ENCODE measurements around the gene ATP8B1.

ATP8B1 gene

DNA sequence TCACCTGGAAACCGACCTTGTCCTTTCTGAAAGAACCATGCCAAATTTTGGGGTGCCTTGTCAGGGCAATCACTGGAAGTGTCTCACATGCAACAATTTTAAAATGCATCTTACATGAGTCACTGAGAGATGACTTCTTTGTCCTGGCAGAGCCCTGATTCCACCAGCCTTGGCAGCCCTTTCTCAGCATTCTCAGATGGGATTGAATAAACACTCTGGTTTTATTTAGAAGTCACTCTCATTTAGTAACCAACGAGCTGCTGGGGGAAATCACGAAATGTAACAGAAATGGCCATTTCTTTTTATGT, 3.8 kb upstream of the ATP8B1 start:
- H3K27me3 Mint-ChIP-seq: peaks cover 28% of the 10 kb centered on the region
- no peak overlapping the region for H3K27ac Mint-ChIP-seq
- no peak overlapping the region for H3K4me3 Mint-ChIP-seq
- H3K36me3 Mint-ChIP-seq: peaks cover 5% of the 10 kb centered on the region
- peaks cover 4% of the 10 kb centered on the region for H3K9me3 Mint-ChIP-seq (ENCODE audit: low read depth)
- H3K4me1 Mint-ChIP-seq (ENCODE audit: low read depth): peaks cover 3% of the 10 kb centered on the region

DNA sequence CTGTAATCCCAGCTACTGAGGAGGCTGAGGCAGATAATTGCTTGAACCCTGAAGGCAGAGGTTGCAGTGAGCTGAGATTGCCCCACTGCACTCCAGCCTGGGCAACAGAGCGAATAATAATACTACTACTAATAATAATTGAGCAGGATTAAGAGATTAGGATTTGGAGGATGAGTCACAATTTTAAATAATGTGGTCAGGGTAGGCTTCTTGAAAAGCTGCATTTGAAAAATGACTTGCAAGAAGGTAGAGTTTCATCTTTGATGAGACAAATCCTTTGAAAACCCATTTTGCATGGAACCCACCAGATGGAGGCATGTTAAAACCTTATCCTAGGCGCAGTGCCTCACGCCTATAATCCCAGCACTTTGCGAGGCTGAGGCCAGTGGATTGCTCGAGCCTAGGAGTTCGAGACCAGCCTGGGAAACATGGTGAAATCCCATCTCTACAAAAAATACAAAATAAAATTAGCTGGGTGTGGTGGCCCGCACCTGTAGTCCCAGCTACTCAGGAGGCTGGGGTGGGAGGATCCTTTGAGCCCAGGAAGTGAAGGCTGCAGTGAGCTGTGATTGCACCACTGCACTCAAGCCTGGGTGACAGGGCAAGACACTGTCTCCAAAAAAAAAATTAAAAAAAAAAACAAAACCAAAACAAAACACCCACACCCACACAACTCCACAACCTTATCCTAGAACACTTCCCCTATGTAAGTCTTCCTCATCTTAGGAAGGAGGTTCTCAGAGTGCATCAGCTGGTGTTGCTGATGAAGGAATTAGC, 3.3 kb upstream of the ATP8B1 start:
- no peak overlapping the region for H3K27ac Mint-ChIP-seq
- peaks cover 2% of the 10 kb centered on the region for H3K36me3 Mint-ChIP-seq
- H3K4me1 Mint-ChIP-seq (ENCODE audit: low read depth): peaks cover 8% of the 10 kb centered on the region
- H3K27me3 Mint-ChIP-seq: peaks cover 31% of the 10 kb centered on the region
- H3K9me3 Mint-ChIP-seq (ENCODE audit: low read depth): peaks cover 2% of the 10 kb centered on the region
- H3K4me3 Mint-ChIP-seq: no peak overlapping the region

DNA sequence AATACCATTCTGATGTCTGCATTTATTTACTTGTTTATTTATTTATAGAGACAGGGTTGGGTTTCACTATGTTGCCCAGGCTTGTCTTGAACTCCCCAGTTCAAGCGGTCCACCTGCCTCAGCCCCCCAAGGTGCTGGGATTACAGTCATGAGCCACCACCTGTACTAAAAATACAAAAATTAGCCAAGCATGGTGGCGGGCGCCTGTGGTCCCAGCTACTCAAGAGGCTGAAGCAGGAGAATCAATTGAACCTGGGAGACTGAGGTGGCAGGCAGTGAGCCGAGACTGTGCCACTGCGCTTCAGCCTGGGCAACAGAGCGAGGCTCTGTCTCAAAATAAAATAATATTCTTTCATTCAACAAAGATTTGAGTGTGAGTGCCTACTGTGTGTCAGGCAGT, 2.0 kb upstream of the ATP8B1 start:
- peaks cover 11% of the 10 kb centered on the region for H3K4me1 Mint-ChIP-seq (ENCODE audit: low read depth)
- H3K36me3 Mint-ChIP-seq: no peaks in the 10 kb centered on the region
- H3K9me3 Mint-ChIP-seq (ENCODE audit: low read depth): no peaks in the 10 kb centered on the region
- peaks cover 38% of the 10 kb centered on the region for H3K27me3 Mint-ChIP-seq
- H3K27ac Mint-ChIP-seq: no peak overlapping the region
- H3K4me3 Mint-ChIP-seq: no peak overlapping the region

DNA sequence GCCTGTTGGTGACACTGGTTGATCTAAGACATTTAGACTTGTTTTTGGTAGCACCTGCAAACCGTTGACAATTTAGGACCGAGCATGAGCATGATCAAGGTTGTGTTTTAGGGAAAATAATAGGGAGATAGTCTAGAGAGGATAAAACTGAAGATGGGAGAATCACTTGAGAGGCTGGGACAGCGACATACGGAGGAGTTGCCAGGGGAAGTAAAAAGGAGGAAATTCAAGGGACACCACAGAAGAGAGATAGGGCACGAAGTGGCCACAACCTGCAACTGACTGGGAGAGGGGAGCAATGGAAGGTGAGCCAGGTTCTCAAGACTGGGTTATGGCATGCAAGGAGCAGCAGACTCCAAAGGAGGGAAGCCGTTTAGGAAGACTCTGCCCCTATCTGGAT, 1.4 kb upstream of the ATP8B1 start:
- H3K4me1 Mint-ChIP-seq (ENCODE audit: low read depth): peaks cover 11% of the 10 kb centered on the region
- no peak overlapping the region for H3K27ac Mint-ChIP-seq
- no peak overlapping the region for H3K4me3 Mint-ChIP-seq

DNA sequence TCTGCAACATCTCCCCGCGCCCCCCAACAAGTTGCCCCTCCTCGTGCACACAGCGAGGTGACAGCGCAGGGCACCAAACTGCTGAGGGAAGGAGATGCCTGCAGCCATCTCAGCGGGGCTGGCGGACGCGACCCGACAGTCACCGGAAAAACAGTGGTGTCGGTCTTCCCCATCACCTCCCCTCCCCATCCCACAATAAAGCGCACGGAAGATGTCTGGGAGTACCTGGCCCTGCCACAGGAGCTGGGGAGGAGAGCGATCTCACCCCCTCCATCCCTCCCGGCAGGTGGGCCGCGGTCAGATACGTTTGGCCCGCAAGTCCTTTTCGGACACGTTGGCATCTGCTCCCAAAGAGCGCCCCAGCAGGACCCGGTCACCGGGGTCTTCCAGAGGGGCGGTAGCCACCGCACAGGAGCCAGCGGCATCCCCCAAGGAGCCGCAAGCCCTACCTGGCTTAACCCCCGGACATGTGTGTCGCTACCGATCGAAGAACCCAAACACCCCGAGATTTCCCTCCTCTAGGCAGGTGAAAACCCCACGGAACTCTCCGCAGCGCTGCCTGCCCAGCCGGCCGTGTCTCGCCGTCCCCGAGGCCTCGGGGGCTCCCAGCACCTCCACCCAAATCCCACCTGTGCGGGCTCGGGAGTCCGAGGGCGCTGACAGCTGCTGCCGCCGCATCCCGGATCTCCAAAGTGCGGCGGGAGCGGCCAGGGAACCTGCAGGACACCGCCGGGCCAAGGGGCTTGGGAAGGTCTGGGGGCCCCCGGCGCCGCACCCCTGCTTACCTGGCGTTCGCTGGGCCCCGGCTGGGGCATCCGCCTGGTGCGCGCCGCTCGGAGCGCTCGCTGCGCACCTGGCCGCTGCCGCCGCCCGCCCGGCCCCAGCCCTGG, 657 bp downstream of the ATP8B1 start:
- Mint-ChIP-seq H3K27me3 (peaks cover 36% of the 10 kb centered on the region), H3K4me1 (ENCODE audit: low read depth) (peaks cover 11% of the 10 kb centered on the region), H3K36me3 (no peaks in the 10 kb centered on the region), H3K4me3 (peak overlapping the region; percentile 71), H3K9me3 (ENCODE audit: low read depth) (no peaks in the 10 kb centered on the region), H3K27ac (no peak overlapping the region)

More for the DNA sequence above, 1.4 kb upstream of the ATP8B1 start:
- H3K36me3 Mint-ChIP-seq: no peaks in the 10 kb centered on the region
- H3K9me3 Mint-ChIP-seq (ENCODE audit: low read depth): no peaks in the 10 kb centered on the region
- H3K27me3 Mint-ChIP-seq: peaks cover 42% of the 10 kb centered on the region

DNA sequence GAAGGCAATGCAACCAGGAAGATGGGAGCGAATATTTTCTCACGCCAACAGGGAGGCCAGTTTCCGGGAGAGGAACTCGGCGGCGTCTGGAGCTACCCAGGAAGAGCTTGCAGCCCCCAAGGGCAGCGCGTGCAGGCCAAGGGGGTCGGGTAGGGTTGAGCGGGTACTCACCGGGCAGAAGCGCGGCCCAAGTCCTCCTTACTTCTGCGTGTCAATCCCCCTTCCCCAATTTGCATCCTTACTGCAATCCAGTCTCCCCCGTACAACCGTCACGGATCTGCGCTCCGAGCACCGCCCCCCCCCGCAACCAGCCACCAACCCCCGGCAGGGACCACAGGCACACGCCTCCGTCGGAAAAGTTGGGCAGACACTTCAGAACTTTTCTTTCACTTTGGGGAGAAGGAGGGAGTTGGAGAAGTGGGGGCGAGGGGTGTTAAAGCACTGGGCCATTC, 1.3 kb downstream of the ATP8B1 start:
- peaks cover 11% of the 10 kb centered on the region for H3K4me1 Mint-ChIP-seq (ENCODE audit: low read depth)
- H3K27me3 Mint-ChIP-seq: peaks cover 34% of the 10 kb centered on the region
- H3K4me3 Mint-ChIP-seq: peak overlapping the region; percentile 71
- H3K36me3 Mint-ChIP-seq: no peaks in the 10 kb centered on the region
- H3K9me3 Mint-ChIP-seq (ENCODE audit: low read depth): no peaks in the 10 kb centered on the region
- H3K27ac Mint-ChIP-seq: no peak overlapping the region

DNA sequence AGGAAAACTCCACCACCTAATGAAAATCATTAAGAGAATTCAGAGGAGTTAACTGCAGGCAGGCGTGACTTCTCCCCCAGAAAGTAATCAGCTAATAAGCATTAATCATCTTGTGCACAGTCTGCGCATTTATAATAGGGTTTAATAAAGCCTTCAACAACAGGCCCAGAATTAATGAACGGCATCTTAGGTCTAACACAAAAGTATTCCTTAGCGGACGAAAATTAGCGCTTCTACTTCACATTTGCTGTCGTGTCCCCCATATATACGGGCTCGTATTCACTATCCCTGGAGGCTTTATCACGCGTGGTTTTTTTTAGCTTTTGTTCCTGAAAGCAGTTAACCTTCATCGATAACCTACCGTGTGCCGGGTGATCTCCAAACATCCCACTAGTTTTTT, 1.8 kb downstream of the ATP8B1 start:
- no peaks in the 10 kb centered on the region for H3K9me3 Mint-ChIP-seq (ENCODE audit: low read depth)
- peak overlapping the region; percentile 71 for H3K4me3 Mint-ChIP-seq
- peaks cover 33% of the 10 kb centered on the region for H3K27me3 Mint-ChIP-seq
- no peaks in the 10 kb centered on the region for H3K36me3 Mint-ChIP-seq
- peaks cover 11% of the 10 kb centered on the region for H3K4me1 Mint-ChIP-seq (ENCODE audit: low read depth)
- no peak overlapping the region for H3K27ac Mint-ChIP-seq

DNA sequence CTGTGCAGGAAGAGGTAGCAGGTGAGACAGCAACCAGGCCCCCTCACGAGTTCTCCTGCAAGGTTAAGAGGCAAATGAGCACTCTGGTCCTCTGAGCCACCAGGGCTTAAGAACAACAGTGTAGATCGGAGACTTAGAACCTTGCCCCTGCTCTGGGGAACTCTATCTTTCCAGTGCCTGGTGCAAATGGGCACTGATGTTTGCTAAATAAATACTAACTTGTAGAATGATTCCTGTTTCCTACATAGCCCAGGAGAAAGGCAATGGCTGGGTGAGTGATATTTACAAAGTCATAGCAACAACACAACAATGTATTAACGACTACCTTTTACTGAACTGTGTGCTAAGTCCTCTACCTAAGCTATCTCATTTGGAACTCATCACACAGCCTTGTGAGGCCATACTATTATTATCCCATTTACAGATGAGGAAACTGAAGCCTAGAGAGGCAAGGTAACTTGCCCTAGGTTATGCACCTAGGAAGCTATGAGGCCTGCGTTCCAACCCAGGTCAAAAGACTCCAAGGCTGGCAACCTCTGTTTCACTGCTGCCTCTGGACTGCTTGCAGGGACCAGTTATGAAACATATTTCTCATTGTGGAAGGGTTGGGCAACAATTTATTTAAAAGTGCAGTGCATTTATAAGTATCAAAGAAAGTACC, 4.3 kb downstream of the ATP8B1 start:
- Mint-ChIP-seq H3K4me3 (no peak overlapping the region), H3K4me1 (ENCODE audit: low read depth) (peaks cover 11% of the 10 kb centered on the region), H3K27me3 (peaks cover 23% of the 10 kb centered on the region), H3K27ac (no peak overlapping the region), H3K36me3 (no peaks in the 10 kb centered on the region), H3K9me3 (ENCODE audit: low read depth) (peaks cover 3% of the 10 kb centered on the region)

DNA sequence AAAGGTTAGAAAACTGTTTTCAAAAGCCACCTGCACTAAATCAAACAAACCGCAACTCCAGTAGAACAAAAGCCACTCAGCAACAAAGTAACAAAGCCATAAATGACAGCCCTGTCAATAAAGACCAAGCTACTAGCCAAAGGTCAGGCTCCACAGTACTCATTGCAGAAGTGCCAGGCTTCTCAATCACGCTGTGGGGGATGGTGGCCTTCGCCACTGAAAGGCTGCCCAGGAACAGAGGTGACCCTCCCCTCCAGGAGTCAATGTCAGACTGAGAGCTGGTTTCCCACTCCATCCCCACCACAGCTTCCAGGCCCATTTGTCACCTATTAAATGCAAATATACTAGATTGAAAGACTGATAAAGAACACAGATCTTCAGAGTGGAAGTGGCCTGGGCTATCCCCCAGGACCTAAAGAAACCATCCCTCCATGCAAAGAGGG, 5.9 kb downstream of the ATP8B1 start:
- Mint-ChIP-seq H3K27me3 (peaks cover 24% of the 10 kb centered on the region), H3K4me1 (ENCODE audit: low read depth) (peaks cover 11% of the 10 kb centered on the region), H3K27ac (no peak overlapping the region)

DNA sequence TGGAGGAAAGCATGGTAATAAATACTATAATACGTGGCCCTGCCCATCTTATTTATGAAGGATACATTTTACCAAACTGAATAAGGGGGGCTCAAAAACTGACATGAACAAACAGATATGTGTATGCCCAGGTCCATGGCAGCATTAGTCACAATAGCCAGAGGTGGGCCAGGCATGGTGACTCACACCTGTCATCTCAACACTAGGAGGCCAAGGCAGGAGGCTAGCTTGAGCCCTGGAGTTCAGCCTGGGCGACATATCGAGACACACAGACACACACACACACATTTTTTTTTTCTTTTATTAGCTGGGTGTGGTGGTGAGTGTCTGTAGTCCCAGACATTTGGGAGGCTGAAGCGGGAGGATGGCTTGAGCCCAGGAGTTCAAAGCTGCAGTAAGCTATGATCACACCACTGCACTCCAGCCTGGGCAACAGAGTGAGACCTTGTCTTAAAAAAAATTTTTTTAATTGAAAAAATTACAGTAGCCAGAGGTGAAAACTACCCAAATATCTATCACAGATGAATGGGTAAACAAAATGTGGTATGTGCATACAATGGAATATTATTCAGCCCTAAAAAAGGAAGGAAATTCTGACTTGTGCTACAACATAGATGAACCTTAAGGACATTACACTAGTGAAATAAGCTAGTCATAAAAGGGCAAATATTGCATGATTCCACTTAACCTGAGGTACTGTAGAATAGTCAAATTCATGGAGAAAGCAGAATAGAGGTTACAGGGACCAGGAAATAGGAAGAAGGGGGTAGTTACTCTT, 8.0 kb downstream of the ATP8B1 start:
- Mint-ChIP-seq H3K27me3 (peaks cover 8% of the 10 kb centered on the region), H3K27ac (no peak overlapping the region), H3K9me3 (ENCODE audit: low read depth) (peaks cover 3% of the 10 kb centered on the region), H3K4me3 (no peak overlapping the region), H3K36me3 (peaks cover 2% of the 10 kb centered on the region), H3K4me1 (ENCODE audit: low read depth) (no peaks in the 10 kb centered on the region)

More for the DNA sequence above, 5.9 kb downstream of the ATP8B1 start:
- Mint-ChIP-seq H3K4me3 (no peak overlapping the region), H3K9me3 (ENCODE audit: low read depth) (peaks cover 3% of the 10 kb centered on the region), H3K36me3 (no peaks in the 10 kb centered on the region)

DNA sequence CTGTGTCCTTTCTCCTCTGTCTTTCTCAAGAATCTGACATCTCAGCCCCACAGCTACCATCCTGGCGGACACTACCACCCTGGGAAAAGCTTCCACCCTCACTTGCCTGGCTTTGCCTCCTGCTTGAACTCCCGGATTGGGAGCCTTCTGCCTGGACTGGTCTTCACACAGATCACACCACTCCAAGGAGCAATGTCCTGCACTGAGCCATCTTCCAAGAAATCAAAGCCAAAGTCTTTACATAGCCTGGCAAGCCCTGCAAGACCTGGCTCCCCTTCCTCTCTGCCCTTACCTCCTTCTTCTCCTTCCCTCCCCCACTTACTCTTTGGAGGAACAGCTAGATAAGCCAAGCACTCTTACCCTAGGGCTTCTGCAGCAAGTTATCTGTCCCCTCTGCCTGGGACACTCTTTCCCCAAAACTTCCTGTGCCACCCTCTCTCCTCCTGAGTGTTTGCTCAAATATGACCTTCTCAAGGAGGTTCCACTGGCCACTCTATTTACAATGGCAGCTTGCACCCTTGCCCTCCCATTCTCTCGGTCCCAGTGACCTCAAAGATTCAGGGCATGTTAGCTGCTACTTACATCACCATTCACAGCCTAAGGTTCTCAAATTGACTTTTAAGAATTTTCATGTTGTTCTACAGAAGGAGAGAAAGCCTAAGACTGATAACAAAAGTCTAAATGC, 9.7 kb downstream of the ATP8B1 start:
- Mint-ChIP-seq H3K27ac (no peak overlapping the region), H3K9me3 (ENCODE audit: low read depth) (peaks cover 3% of the 10 kb centered on the region), H3K27me3 (peaks cover 4% of the 10 kb centered on the region), H3K4me3 (no peak overlapping the region), H3K4me1 (ENCODE audit: low read depth) (no peaks in the 10 kb centered on the region), H3K36me3 (peaks cover 2% of the 10 kb centered on the region)

DNA sequence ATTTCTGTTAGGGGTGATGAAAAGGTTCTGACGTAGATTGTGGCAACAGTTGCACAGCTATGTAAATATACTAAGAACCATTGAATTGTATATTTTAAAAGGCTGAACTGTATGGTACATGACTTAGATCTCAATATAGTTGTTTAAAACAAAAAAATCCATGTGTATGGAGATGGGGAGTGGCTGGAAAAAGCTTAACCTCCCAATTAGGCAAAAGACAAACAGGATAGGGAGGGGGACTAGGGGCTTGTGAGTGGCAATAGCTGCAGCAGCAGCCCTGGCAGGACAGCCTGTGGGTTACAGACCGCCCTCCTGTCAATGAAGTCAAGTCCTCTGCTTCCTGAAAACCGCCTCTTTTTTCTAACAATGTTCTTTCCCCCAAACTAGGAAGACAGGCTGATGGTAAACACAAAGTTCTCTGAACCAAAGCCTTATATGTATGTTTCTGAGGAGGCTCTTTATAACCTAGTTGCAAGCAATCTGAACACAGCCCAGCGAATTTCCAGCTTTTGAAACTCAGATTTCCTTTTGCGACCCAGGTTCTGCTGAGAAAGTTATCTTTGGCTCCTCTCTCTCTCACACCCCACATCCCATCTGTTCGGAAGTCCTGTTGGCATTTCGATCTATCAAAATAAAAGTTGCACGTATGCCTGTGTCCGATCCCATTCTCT, 10.3 kb downstream of the ATP8B1 start:
- Mint-ChIP-seq H3K36me3 (peaks cover 2% of the 10 kb centered on the region), H3K4me3 (no peak overlapping the region), H3K27me3 (peaks cover 2% of the 10 kb centered on the region), H3K9me3 (ENCODE audit: low read depth) (peaks cover 3% of the 10 kb centered on the region), H3K4me1 (ENCODE audit: low read depth) (no peaks in the 10 kb centered on the region), H3K27ac (no peak overlapping the region)

DNA sequence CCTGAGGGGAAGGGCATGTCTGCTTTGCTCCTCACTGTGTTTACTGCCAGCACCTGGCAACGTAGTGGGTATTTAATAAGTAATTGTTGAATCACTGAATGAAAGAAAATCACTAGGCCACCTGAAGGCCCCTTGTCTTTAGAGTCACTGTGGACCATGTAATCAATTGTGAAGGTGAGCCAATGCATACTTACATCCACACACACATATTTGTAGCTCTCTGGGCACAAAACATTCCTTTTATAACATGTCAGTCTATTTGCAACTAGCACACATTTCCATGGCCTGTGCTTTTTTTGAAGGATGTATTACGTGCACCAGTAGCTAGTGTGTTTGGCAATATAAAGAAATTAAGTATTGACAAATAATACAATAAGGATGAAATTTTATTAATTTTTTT, 11.2 kb downstream of the ATP8B1 start:
- H3K27ac Mint-ChIP-seq: no peak overlapping the region
- H3K36me3 Mint-ChIP-seq: peaks cover 2% of the 10 kb centered on the region
- no peak overlapping the region for H3K4me3 Mint-ChIP-seq
- H3K9me3 Mint-ChIP-seq (ENCODE audit: low read depth): peaks cover 3% of the 10 kb centered on the region
- H3K27me3 Mint-ChIP-seq: peaks cover 2% of the 10 kb centered on the region
- no peaks in the 10 kb centered on the region for H3K4me1 Mint-ChIP-seq (ENCODE audit: low read depth)

Measured in activated naive CD8-positive, alpha-beta T cell (primary cell).